ENCODE data around the gene EPHA8. TPM values are rescaled to one million over a fixed set of nuclear protein-coding genes. Genes with fewer than 3 reads are reported as not detected.

The EPHA8 gene
- total and polyA plus RNA-seq, 9 of the 15 experiments (the other 6 are each of a cell fraction or from before 2014, with no cell fraction given), result not detected

GRCh38 chr1:22544606-22545005 is 18.7 kb upstream of the EPHA8 start:
- peaks cover 20% of the 10 kb centered on the region; the same call in 1 of the 2 replicates for H4K20me1 ChIP-seq (replicated peaks; ENCODE audit: control insufficient read depth, insufficient read depth, low read length)
- intact Hi-C loops (cut with micrococcal nuclease) (loop anchor here (5.0 kb wide), 1 partner anchor 98 kb away; the partner anchor contains the start of gene C1QC), in situ Hi-C loops (cut with MboI) (no loop called here)
- ChIA-PET CTCF (ENCODE audit: low intra/inter-chr PET ratio) (no interaction called here), POLR2A (interaction anchor here (0.6 to 1.5 kb wide), 4 partner anchors 13 to 299 kb away, joined by 3 read pairs; no protein-coding TSS in a partner anchor)
- no peaks in the 10 kb centered on the region for H3K36me3 ChIP-seq (ENCODE audit: control insufficient read depth, insufficient read depth, low read length)
- H3K4me3 ChIP-seq, result no peak overlapping the region
- no TSS peak for BruUV-seq (replicated peaks)
- H2AFZ ChIP-seq (ENCODE audit: low read depth, low read length), result no peak overlapping the region
- no peaks in the 10 kb centered on the region for H3K9me3 ChIP-seq (replicated peaks; ENCODE audit: control insufficient read depth, insufficient read depth, low read depth, low read length)
- H3K27ac ChIP-seq (ENCODE audit: extremely low read depth, low read depth, low read length), result no peak overlapping the region
- 0 out of 4 replicates have a peak overlapping the region, but pooled peaks of 1 of the 2 experiments have one; percentile 4 for H3K9ac ChIP-seq (ENCODE audit: insufficient read depth in 1 of 2, low read depth in 2 of 2, low read length in 2 of 2)
- no peaks in the 10 kb centered on the region for H3K9me1 ChIP-seq (ENCODE audit: control insufficient read depth, insufficient read depth, low read length)
- no peak overlapping the region for H3K4me2 ChIP-seq (ENCODE audit: insufficient read depth, low read length)
- WGBS (ENCODE audit: insufficient coverage, low coverage, missing lambda C conversion rate), result 15% methylated on average over 12 of the region's 12 CpGs
- peaks cover 42 to 78% of the 10 kb centered on the region in 2 experiments; a peak in 4 of 5 replicates for H3K27me3 ChIP-seq (ENCODE audit: control insufficient read depth in 2 of 2, insufficient read depth in 2 of 2, low read length in 2 of 2)
- no peak for DNase-seq (ENCODE audit: extremely low read depth in 1 of 4, low spot score in 3 of 4)
- no peaks in the 10 kb centered on the region for H3K4me1 ChIP-seq (replicated peaks in 1 of 2; ENCODE audit: control insufficient read depth in 2 of 2, insufficient read depth in 2 of 2, low read length in 2 of 2)
- TF ChIP-seq CEBPB (tag; IDR thresholded peaks at IDR 0.05), result no peak
- TF ChIP-seq IRF9 (tag; IDR thresholded peaks at IDR 0.05), result no peak
- peak in 1 of 2 experiments; percentile 60 for TF ChIP-seq E2F6 (IDR thresholded peaks at IDR 0.05; ENCODE audit: borderline replicate concordance in 1 of 2, extremely low read depth in 1 of 2, insufficient read depth in 1 of 2, insufficient read length in 1 of 2, low read depth in 1 of 2, low read length in 1 of 2, poor library complexity in 1 of 2, severe bottlenecking in 1 of 2)
- no peak for TF ChIP-seq CHD1 (IDR thresholded peaks at IDR 0.05; ENCODE audit: low read length)
- TF ChIP-seq ZNF174 (CRISPR knock-in tag; IDR thresholded peaks at IDR 0.05), result no peak
- TF ChIP-seq MEF2A (IDR thresholded peaks at IDR 0.05; ENCODE audit: control insufficient read depth, low read depth, low read length), result no peak
- TF ChIP-seq KDM5B (IDR thresholded peaks at IDR 0.05; ENCODE audit: insufficient replicate concordance, low read depth, low read length), result no peak
- peak; percentile 80; the same call in 1 of the 2 replicates for TF ChIP-seq L3MBTL2 (IDR thresholded peaks at IDR 0.05)
- peak; percentile 32; the same call in 1 of the 2 replicates for TF ChIP-seq MAX (CRISPR knock-in tag; IDR thresholded peaks at IDR 0.05)
- TF ChIP-seq BHLHE40 (IDR thresholded peaks at IDR 0.05; ENCODE audit: low read length), result 0 out of 2 replicates have a peak, but pooled peaks have one; percentile 24
- no peak for TF ChIP-seq ELK3 (CRISPR knock-in tag; IDR thresholded peaks at IDR 0.05)
- TF ChIP-seq ZNF398 (CRISPR knock-in tag; IDR thresholded peaks at IDR 0.05), result no peak
- no peak for TF ChIP-seq MYC (IDR thresholded peaks at IDR 0.05; ENCODE audit: low read depth, low read length)
- TF ChIP-seq MYC (CRISPR knock-in tag; IDR thresholded peaks at IDR 0.05; ENCODE audit: borderline replicate concordance, low read depth), result no peak
- no peak for TF ChIP-seq TCF7 (IDR thresholded peaks at IDR 0.05; ENCODE audit: borderline replicate concordance)
- TF ChIP-seq RBM34 (IDR thresholded peaks at IDR 0.05; ENCODE audit: borderline replicate concordance, insufficient read depth, low read length), result no peak
- no peak for FAIRE-seq
- no peak for ATAC-seq
- H3K79me2 ChIP-seq (ENCODE audit: control insufficient read depth, insufficient read depth, low read length), result no peaks in the 10 kb centered on the region

Data from K562 (cell line).